ACC112 (cell line): Measurements from ENCODE around the gene CEBPA.

ENCODE experiments used
- H2AFZ ChIP-seq: fragments of 200-600 bp; sonication (generic); one replicate; pipeline ENCODE4 v1.6.0; 2017; ENCODE audit warnings: antibody characterized with exemption, low read length; ENCODE audit not compliant: unreplicated experiment
- H3K27ac ChIP-seq: fragments of 200-600 bp; sonication (generic); 2 replicates; pipeline ENCODE4 v1.5.1; 2014; ENCODE audit warnings: low read depth, mild to moderate bottlenecking, antibody characterized with exemption, low read length, moderate library complexity
- H3K27me3 ChIP-seq: fragments of 200-600 bp; sonication (generic); 2 replicates; pipeline ENCODE4 v1.6.1; 2014; ENCODE audit warnings: mild to moderate bottlenecking, antibody characterized with exemption, low read length, moderate library complexity, mixed read lengths; ENCODE audit not compliant: insufficient read depth
- H3K36me3 ChIP-seq: fragments of 200-600 bp; sonication (generic); 2 replicates; pipeline ENCODE4 v1.6.1; 2016; ENCODE audit warnings: mild to moderate bottlenecking, antibody characterized with exemption, low read length, moderate library complexity, mixed read lengths; ENCODE audit not compliant: insufficient read depth
- H3K4me1 ChIP-seq: fragments of 200-600 bp; sonication (generic); one replicate; pipeline ENCODE4 v1.6.1; 2016; ENCODE audit warnings: low read length, mixed read lengths; ENCODE audit not compliant: insufficient read depth, unreplicated experiment, control insufficient read depth
- H3K4me3 ChIP-seq: fragments of 200-600 bp; sonication (generic); 2 replicates; pipeline ENCODE4 v1.5.1; 2014; ENCODE audit warnings: mild to moderate bottlenecking, low read depth, low read length
- H3K79me2 ChIP-seq: fragments of 200-600 bp; sonication (generic); one replicate; pipeline ENCODE4 v1.6.0; 2016; ENCODE audit warnings: low read length; ENCODE audit not compliant: control insufficient read depth, unreplicated experiment, insufficient read depth

CEBPA gene

GRCh38 chr19:33270769-33271168 is 31.6 kb downstream of the CEBPA start:
- Histone ChIP-seq H3K79me2 (no peaks in the 10 kb centered on the region), H3K4me1 (peaks cover 14% of the 10 kb centered on the region), H3K4me3 (no peak overlapping the region), H3K27me3 (no peaks in the 10 kb centered on the region), H3K36me3 (no peaks in the 10 kb centered on the region), H2AFZ (no peak overlapping the region), H3K27ac (no peak overlapping the region)

DNA sequence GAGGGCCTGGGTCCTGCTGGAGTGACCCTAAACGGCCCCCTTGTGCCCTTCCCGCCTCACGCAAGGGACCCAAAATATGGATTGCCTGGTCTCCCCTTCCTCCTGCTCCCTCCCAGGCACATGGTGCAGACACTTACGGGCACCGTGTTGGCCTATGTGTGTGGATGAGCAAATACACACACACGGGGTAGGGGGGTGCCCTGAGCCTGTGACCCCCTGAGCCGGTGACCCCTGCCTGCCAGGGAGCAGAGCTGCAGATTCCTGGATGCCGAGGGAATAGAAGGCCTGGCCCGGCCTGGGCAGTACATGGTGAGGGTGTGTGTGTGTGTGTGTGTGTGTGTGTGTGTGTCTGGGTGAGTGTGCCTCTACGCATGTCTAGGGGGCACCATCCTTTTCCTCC is 33.3 kb downstream of the CEBPA start:
- no peak overlapping the region for H2AFZ ChIP-seq
- H3K4me1 ChIP-seq, result peaks cover 6% of the 10 kb centered on the region
- no peaks in the 10 kb centered on the region for H3K36me3 ChIP-seq
- no peaks in the 10 kb centered on the region for H3K79me2 ChIP-seq
- no peak overlapping the region for H3K4me3 ChIP-seq
- H3K27ac ChIP-seq, result no peak overlapping the region
- no peaks in the 10 kb centered on the region for H3K27me3 ChIP-seq

DNA sequence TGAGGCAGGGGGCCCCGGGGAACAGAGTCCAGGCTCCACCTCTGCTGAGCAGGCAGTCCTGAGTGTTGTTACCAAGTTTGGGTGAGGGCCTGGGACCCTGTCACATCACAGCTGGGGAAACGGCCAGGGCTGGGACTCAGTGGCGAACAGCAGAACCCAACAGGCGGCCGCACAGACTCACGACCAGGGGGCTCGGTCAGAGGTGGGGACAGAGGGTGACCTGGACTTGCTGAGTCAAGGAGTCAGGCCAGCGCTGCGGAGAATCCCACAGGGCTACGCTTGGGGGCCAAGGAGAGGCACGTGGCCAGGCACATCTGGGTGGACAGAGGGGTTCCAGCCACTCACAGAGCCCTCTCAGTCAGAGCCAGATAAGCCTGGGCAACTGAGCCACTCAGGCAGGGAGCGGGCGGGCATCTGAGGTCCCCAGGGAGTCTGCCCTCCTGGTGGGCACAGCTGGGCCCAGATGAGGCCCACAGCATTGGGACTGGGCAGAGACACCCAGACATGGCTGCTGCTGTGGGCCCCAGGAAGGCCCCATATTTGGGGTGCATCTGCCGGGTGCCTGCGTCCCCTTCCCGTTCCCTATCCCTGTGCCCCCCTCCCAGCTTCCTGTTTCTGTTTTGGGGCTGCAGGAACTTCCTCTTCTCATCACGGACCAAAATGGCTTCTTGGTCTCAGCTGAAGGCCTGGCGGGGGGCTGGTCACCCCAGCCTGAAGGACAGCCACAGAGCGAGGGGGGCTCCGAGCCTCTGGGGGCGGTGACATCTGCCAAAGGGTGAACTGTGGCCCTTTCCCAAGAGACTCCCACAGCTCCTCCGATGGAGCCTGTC is 34.0 kb downstream of the CEBPA start:
- no peaks in the 10 kb centered on the region for H3K36me3 ChIP-seq
- H3K27ac ChIP-seq, result no peak overlapping the region
- no peak overlapping the region for H2AFZ ChIP-seq
- no peaks in the 10 kb centered on the region for H3K79me2 ChIP-seq
- H3K4me3 ChIP-seq, result no peak overlapping the region
- H3K27me3 ChIP-seq, result no peaks in the 10 kb centered on the region
- H3K4me1 ChIP-seq, result no peaks in the 10 kb centered on the region

GRCh38 chr19:33267706-33268105 is 34.6 kb downstream of the CEBPA start:
- no peak overlapping the region for H3K27ac ChIP-seq
- no peaks in the 10 kb centered on the region for H3K27me3 ChIP-seq
- H3K36me3 ChIP-seq, result no peaks in the 10 kb centered on the region
- H3K4me3 ChIP-seq, result no peak overlapping the region
- no peaks in the 10 kb centered on the region for H3K79me2 ChIP-seq
- H2AFZ ChIP-seq, result no peak overlapping the region
- H3K4me1 ChIP-seq, result no peaks in the 10 kb centered on the region

DNA sequence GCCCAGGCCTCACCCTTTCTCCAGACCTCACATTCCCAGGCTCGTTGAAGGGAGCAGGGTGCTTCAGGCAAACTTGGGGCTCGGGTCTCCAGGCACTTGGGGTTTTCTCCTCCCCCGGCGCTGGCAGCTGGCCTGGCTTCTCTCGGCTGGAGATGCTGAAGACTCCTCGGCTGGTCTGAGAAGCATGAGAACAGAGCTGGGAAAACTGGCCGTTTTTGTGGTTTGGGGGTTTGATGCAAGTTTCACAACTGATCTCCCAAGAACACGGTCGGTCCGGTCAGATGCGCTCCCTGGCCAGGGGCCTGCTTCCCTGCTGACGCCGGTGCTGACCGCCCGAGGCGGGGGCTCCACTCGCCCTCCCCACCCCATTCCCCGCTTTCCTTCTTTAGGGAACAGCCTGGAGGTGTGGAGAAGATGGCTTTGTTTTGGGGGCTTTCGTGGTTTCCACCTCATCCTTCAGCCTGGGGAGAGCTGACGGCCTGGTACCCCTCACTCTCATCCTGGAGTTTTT is 35.3 kb downstream of the CEBPA start:
- H3K27me3 ChIP-seq, result no peaks in the 10 kb centered on the region

GRCh38 chr19:33264881-33265445 is 37.4 kb downstream of the CEBPA start:
- no peak overlapping the region for H2AFZ ChIP-seq
- no peaks in the 10 kb centered on the region for H3K27me3 ChIP-seq
- H3K79me2 ChIP-seq, result no peaks in the 10 kb centered on the region
- no peak overlapping the region for H3K4me3 ChIP-seq
- H3K36me3 ChIP-seq, result no peaks in the 10 kb centered on the region
- no peaks in the 10 kb centered on the region for H3K4me1 ChIP-seq
- H3K27ac ChIP-seq, result no peak overlapping the region

More for the DNA sequence above, 35.3 kb downstream of the CEBPA start:
- H3K27ac ChIP-seq, result no peak overlapping the region
- H3K4me1 ChIP-seq, result no peaks in the 10 kb centered on the region
- H3K79me2 ChIP-seq, result no peaks in the 10 kb centered on the region
- no peak overlapping the region for H3K4me3 ChIP-seq
- H3K36me3 ChIP-seq, result no peaks in the 10 kb centered on the region
- H2AFZ ChIP-seq, result no peak overlapping the region

DNA sequence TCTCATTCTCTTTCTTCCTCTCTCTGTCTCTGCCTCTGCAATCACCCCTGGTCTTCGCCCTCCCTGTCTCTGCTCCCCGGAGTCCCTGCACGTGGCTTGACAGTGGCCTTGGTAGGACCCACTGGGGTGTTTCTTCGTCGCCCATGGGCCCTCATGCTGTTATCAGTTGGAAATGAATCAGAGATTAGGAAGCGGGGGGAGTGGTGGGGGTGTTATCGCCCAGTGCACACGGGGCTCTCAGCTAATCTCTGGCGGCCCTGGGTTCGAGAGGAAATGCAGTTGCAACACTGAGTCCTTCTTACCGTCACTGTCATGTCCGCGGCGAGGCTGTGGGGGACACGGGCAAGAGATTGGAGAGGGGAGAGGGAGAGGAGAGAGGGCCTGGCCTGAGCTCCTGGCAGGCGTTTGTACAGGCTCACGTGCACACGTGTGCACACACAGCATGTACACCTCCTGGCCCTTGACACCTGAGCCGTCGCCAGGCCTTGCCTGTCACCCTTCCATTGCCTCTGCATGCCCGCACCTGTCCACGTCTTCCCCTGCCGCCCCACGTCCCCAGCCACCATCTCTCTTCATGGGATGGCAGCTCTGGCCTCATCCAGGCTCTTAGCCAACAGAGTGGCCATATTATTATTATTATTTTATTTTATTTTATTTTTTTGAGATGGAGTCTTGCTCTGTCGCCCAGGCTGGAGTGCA is 38.9 kb downstream of the CEBPA start:
- H3K4me1 ChIP-seq, result no peaks in the 10 kb centered on the region
- no peaks in the 10 kb centered on the region for H3K79me2 ChIP-seq
- H2AFZ ChIP-seq, result no peak overlapping the region
- H3K27me3 ChIP-seq, result no peaks in the 10 kb centered on the region
- H3K4me3 ChIP-seq, result no peak overlapping the region
- no peak overlapping the region for H3K27ac ChIP-seq
- no peaks in the 10 kb centered on the region for H3K36me3 ChIP-seq

DNA sequence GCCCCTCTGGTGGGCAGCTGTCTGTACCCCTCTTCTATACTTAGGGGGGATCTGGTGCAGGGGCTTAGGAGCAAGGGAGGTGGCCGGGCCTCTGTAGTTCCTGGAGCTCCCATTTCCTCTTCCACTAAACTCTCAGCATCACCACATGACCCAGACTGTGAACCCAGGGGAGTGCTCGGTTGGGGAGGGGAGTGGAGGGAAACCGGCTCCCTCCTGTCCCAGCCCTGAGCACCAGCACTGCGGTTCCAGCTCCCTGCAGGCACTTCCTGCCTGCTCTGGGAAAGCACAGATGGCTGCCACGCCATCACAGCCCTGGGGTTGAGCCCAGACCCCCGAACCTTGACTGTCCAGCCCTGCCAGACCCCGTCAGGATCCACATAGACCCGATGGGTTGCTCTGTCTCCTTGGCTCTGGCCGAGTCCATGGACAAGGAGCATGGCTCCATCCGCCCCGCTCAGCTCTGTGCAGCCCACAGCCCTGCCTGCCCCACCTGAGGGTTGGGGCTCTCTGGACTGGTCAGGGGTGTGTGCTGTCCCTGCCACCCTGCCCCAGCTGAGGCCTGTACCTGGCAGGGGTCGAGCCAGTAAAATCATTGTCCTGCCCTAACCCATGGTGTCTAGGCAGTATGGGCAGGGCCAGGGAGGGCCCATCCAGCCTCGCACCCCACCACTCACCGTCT is 40.7 kb downstream of the CEBPA start:
- no peaks in the 10 kb centered on the region for H3K79me2 ChIP-seq
- no peaks in the 10 kb centered on the region for H3K4me1 ChIP-seq
- no peak overlapping the region for H3K27ac ChIP-seq
- H3K36me3 ChIP-seq, result no peaks in the 10 kb centered on the region
- H3K4me3 ChIP-seq, result no peak overlapping the region
- H3K27me3 ChIP-seq, result no peaks in the 10 kb centered on the region
- H2AFZ ChIP-seq, result no peak overlapping the region

DNA sequence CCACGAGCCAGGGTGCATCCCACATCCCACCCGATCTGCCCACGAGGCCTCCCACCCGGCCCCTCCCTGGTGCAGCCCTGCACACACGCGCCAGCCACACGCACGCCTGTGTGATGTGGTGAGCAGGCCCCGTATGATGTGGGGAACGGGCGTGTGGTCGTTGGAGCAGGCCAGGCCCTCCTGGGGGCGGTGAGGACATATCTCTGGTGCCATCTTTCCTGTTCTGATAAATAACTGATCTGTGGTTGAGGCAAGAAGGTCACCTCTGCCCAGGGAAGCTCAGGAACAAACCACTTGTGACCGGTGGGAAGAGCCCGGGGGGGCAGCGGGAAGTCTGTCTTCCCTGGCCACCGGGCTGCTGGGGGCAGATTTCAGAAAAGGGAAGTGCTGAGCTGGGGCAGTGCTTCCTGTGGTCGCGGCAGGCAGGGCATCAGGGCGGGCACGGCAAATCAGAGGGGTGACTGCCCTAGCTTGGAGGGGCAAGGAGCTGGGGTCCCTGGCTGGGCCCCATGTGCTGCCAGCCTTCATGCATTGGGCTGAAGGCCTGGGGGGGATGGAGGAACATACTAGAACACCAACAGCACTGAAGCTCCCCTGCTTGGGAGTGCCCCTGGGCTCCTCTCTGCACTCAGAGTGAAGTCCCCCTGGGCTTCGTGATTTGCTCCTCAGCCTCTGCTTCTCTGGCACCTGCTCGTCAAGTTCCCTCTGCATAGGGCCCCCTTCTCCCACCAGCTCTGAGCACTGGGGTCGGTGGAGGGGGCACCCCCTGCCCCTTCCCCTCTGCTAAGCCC is 41.5 kb downstream of the CEBPA start:
- H2AFZ ChIP-seq, result no peak overlapping the region
- no peaks in the 10 kb centered on the region for H3K79me2 ChIP-seq
- H3K4me1 ChIP-seq, result no peaks in the 10 kb centered on the region
- H3K36me3 ChIP-seq, result no peaks in the 10 kb centered on the region
- H3K27me3 ChIP-seq, result no peaks in the 10 kb centered on the region
- no peak overlapping the region for H3K27ac ChIP-seq
- H3K4me3 ChIP-seq, result no peak overlapping the region

GRCh38 chr19:33259539-33259938 is 42.8 kb downstream of the CEBPA start:
- Histone ChIP-seq H3K79me2 (no peaks in the 10 kb centered on the region), H3K27me3 (no peaks in the 10 kb centered on the region), H3K36me3 (no peaks in the 10 kb centered on the region), H3K4me3 (no peak overlapping the region), H3K27ac (no peak overlapping the region), H3K4me1 (no peaks in the 10 kb centered on the region), H2AFZ (no peak overlapping the region)
